Testis (tissue), 3 donors: ENCODE data around the gene SUPT20H. TPM values are rescaled to one million over a fixed set of nuclear protein-coding genes. Genes with fewer than 3 reads are reported as not detected.

Experiments
- DNase-seq: peaks from one replicate; pipeline ENCODE4 v3.0.0-alpha.2; 2019
- H3K27ac ChIP-seq, 2 donors: fragments of 200-600 bp; sonication (generic); one replicate each; pipeline ENCODE4 v1.5.1; 2019
- H3K27me3 ChIP-seq: fragments of 200-600 bp; sonication (generic); one replicate; pipeline ENCODE4 v1.5.1; 2019
- H3K36me3 ChIP-seq: fragments of 200-600 bp; sonication (generic); one replicate; pipeline ENCODE4 v1.5.1; 2017; ENCODE audit warnings: low read depth; ENCODE audit errors: missing control alignments
- H3K4me1 ChIP-seq: fragments of 200-600 bp; sonication (generic); one replicate; pipeline ENCODE4 v1.5.1; 2019
- H3K4me3 ChIP-seq, 2 donors: fragments of 200-600 bp; sonication (generic); one replicate each; pipeline ENCODE4 v1.5.1; 2017 to 2019
- H3K9me3 ChIP-seq: fragments of 200-600 bp; sonication (generic); one replicate; pipeline ENCODE4 v1.5.1; 2017
- CTCF ChIP-seq, 3 experiments: fragments of 450-650 bp in 2 of 3; fragments of 200-600 bp in 1 of 3; sonication (generic) in 1 of 3; IDR thresholded peaks; one replicate each; pipeline ENCODE4 v1.5.1; 2016 to 2019; ENCODE audit warnings: antibody characterized with exemption in 3 of 3, mild to moderate bottlenecking in 2 of 3, moderate library complexity in 1 of 3
- POLR2A ChIP-seq: fragments of 450-650 bp; IDR thresholded peaks from one replicate; pipeline ENCODE4 v1.6.1; 2017; ENCODE audit warnings: antibody characterized with exemption, mild to moderate bottlenecking, moderate library complexity
- WGBS, 2 donors: methylation state at CpG; one replicate each; pipeline ENCODE4 v1.1.5; 2018; 5-methylcytosine and 5-hydroxymethylcytosine counted together
- intact Hi-C: fragments of 100-400 bp; cut with DNase I; formaldehyde crosslinking; loops from one replicate; pipeline ENCODE4 v1.15.1; 2023; ENCODE audit warnings: low total_unique reads
- polyA plus RNA-seq: library from polyadenylated mRNA; stranded (reverse); fragments of 350-450 nt; fragmentation: Illumina TruSeq; extraction: RNeasy Lipid Tissue Mini Kit (QIAGEN cat#74804); gene quantifications from one replicate; pipeline ENCODE4 v1.2.3, GENCODE V29; 2014; ENCODE audit warnings: low read depth, low replicate concordance; ENCODE audit not compliant: insufficient read depth
- total RNA-seq, 2 donors: library from RNA; depleted of rRNA; stranded (reverse); fragments of >200 nt; gene quantifications; one replicate each; pipeline ENCODE4 v1.2.3, GENCODE V29; 2016

Gene SUPT20H
- total and polyA plus RNA-seq, 3 donors from 2014 or later, result 109 to 176 (median 119) TPM

- no peaks in the 10 kb centered on the region for H3K9me3 ChIP-seq
- TF ChIP-seq CTCF (IDR thresholded peaks at IDR 0.05) (no peak), POLR2A (no peak)
- peak overlapping the region; percentile 92 to 94 for H3K4me3 ChIP-seq
- DNase-seq, result no peak
- H3K27ac ChIP-seq, result no peak overlapping the region
- 45 to 46% methylated on average over 6 of the region's 6 CpGs for WGBS, 2 donors
- H3K36me3 ChIP-seq, result no peaks in the 10 kb centered on the region
- no peaks in the 10 kb centered on the region for H3K27me3 ChIP-seq
- intact Hi-C loops, result no loop called here
- H3K4me1 ChIP-seq, result peaks cover 8% of the 10 kb centered on the region
Measured at GRCh38 chr13:36997716-36998427, 61.6 kb downstream of the SUPT20H start.

GRCh38 chr13:36992362-36992761 is 67.1 kb downstream of the SUPT20H start:
- no peaks in the 10 kb centered on the region for H3K9me3 ChIP-seq
- no peaks in the 10 kb centered on the region for H3K4me1 ChIP-seq
- WGBS, 2 donors, result 93 to 96% methylated on average over 4 of the region's 4 CpGs
- intact Hi-C loops, result no loop called here
- no peak overlapping the region for H3K27ac ChIP-seq
- no peaks in the 10 kb centered on the region for H3K27me3 ChIP-seq
- no peak for TF ChIP-seq CTCF (IDR thresholded peaks at IDR 0.05)
- TF ChIP-seq POLR2A, result no peak
- DNase-seq, result no peak
- no peak overlapping the region for H3K4me3 ChIP-seq
- H3K36me3 ChIP-seq, result no peaks in the 10 kb centered on the region

GRCh38 chr13:36986462-36987240 is 72.8 kb downstream of the SUPT20H start:
- Histone ChIP-seq H3K4me1 (no peaks in the 10 kb centered on the region), H3K4me3 (no peak overlapping the region), H3K36me3 (no peaks in the 10 kb centered on the region), H3K27me3 (no peaks in the 10 kb centered on the region), H3K9me3 (no peaks in the 10 kb centered on the region), H3K27ac (no peak overlapping the region)
- TF ChIP-seq CTCF (IDR thresholded peaks at IDR 0.05) (no peak), POLR2A (no peak)
- DNase-seq, result no peak
- intact Hi-C loops, result no loop called here
- WGBS, 2 donors, result 89% methylated on average over 2 of the region's 2 CpGs

GRCh38 chr13:36981156-36981743 is 78.2 kb downstream of the SUPT20H start:
- WGBS, 2 donors, result 36 to 39% methylated on average over 6 of the region's 6 CpGs
- H3K9me3 ChIP-seq, result no peaks in the 10 kb centered on the region
- TF ChIP-seq POLR2A (no peak), CTCF (IDR thresholded peaks at IDR 0.05) (peak in 2 of 3 experiments; percentile 22 to 55)
- no peaks in the 10 kb centered on the region for H3K27me3 ChIP-seq
- DNase-seq, result no peak
- intact Hi-C loops, result loop anchor here (5.0 kb wide), 1 partner anchor 124 kb away; no protein-coding TSS in a partner anchor
- H3K4me3 ChIP-seq, result no peak overlapping the region
- H3K4me1 ChIP-seq, result no peaks in the 10 kb centered on the region
- no peak overlapping the region for H3K27ac ChIP-seq
- H3K36me3 ChIP-seq, result no peaks in the 10 kb centered on the region
